T-helper 1 cell (primary cell): Measurements from ENCODE around the gene E2F1.
A peak's percentile ranks its signal among the peaks of the same experiment; 100 is the strongest.

Experiments used
- DNase-seq, 5 donors: peaks; one replicate each; pipeline ENCODE4 v3.0.0-alpha.2; 2012 to 2020

The E2F1 gene

GRCh38 chr20:33671573-33672288 lies 14.5 kb downstream of the E2F1 start:
- no peak for DNase-seq

GRCh38 chr20:33670715-33671499 lies 15.3 kb downstream of the E2F1 start:
- DNase-seq, result no peak

GRCh38 chr20:33669873-33670640 lies 16.1 kb downstream of the E2F1 start:
- DNase-seq, result no peak

GRCh38 chr20:33669224-33669623 lies 17.0 kb downstream of the E2F1 start:
- no peak for DNase-seq

GRCh38 chr20:33668466-33669155 lies 17.6 kb downstream of the E2F1 start:
- DNase-seq, result no peak

GRCh38 chr20:33667676-33668465 lies 18.3 kb downstream of the E2F1 start:
- peak; percentile 61 to 81 (median 67) for DNase-seq

GRCh38 chr20:33667245-33667675 lies 18.9 kb downstream of the E2F1 start:
- DNase-seq, result peak in 4 of 5 donors; percentile 24 to 55 (median 42)

GRCh38 chr20:33666293-33667244 lies 19.6 kb downstream of the E2F1 start, which contains the start of gene ACTL10:
TSS of gene ACTL10 (plus strand) at chr20:33666943. CDS start at chr20:33667498, 555 bp downstream.
- DNase-seq, result peak; percentile 68 to 84 (median 75)

GRCh38 chr20:33664762-33665144 lies 21.4 kb downstream of the E2F1 start:
- no peak for DNase-seq

- no peak for DNase-seq
These were observed 22.0 kb downstream of the E2F1 start for GRCh38 chr20:33664085-33664761.

GRCh38 chr20:33663161-33664084 lies 22.8 kb downstream of the E2F1 start:
- DNase-seq, result peak; percentile 72 to 92 (median 75)

- no peak for DNase-seq
These were observed 24.0 kb downstream of the E2F1 start, which contains the start of gene C20orf144 for GRCh38 chr20:33662172-33662571. TSS of gene C20orf144 (plus strand) at chr20:33662327. CDS start at chr20:33662346, 19 bp downstream.

GRCh38 chr20:33660685-33661058 lies 25.5 kb downstream of the E2F1 start:
- no peak for DNase-seq

- DNase-seq, result no peak
These were observed 26.0 kb downstream of the E2F1 start for GRCh38 chr20:33660035-33660684.

- DNase-seq, result no peak
These were observed 26.7 kb downstream of the E2F1 start for GRCh38 chr20:33659341-33660034.

- no peak for DNase-seq
These were observed 27.3 kb downstream of the E2F1 start for GRCh38 chr20:33658929-33659328.

GRCh38 chr20:33658510-33658909 lies 27.7 kb downstream of the E2F1 start:
- no peak for DNase-seq
